Upper lobe of right lung (tissue), 1 donor: Measurements from ENCODE around the gene PDXK. TPM values are rescaled to one million over a fixed set of nuclear protein-coding genes. Genes with fewer than 3 reads are reported as not detected.

Experiments
- ATAC-seq: fragments of 200-7000 bp; cut with Tn5 transposase; one replicate; pipeline ENCODE4 v1.9.1; 2020; ENCODE audit warnings: mild to moderate bottlenecking, moderate library complexity
- DNase-seq: peaks from one replicate; pipeline ENCODE4 v3.0.0-alpha.2; 2020
- H3K27ac ChIP-seq: fragments of 200-600 bp; one replicate; pipeline ENCODE4 v1.8.0; 2022
- H3K27me3 ChIP-seq: fragments of 200-600 bp; one replicate; pipeline ENCODE4 v1.8.0; 2022; ENCODE audit warnings: mild to moderate bottlenecking
- H3K36me3 ChIP-seq: fragments of 200-600 bp; one replicate; pipeline ENCODE4 v1.8.0; 2022
- H3K4me1 ChIP-seq: fragments of 200-600 bp; one replicate; pipeline ENCODE4 v1.8.0; 2022
- H3K4me3 ChIP-seq: fragments of 200-600 bp; one replicate; pipeline ENCODE4 v1.8.0; 2022; ENCODE audit warnings: mild to moderate bottlenecking
- H3K9me3 ChIP-seq: fragments of 200-600 bp; one replicate; pipeline ENCODE4 v1.8.0; 2022
- intact Hi-C: fragments of 100-400 bp; cut with DNase I; formaldehyde crosslinking; loops from one replicate; pipeline ENCODE4 v1.11.0; 2022
- total RNA-seq: library from RNA; stranded (reverse); fragmentation: NEBNext Ultra II Directional; extraction: Animal tissue kit (Norgen Biotek cat#: 25700); gene quantifications from one replicate; pipeline ENCODE4 v1.2.1, GENCODE V29; 2021
- TF ChIP-seq, protein P1 (sequence below): fragments of 200-600 bp; IDR thresholded peaks from one replicate; pipeline ENCODE4 v1.8.0; 2022; ENCODE audit warnings: antibody characterized with exemption
- donor health status: DM: no; HTN: yes; CAD: no; lungs with severe emphysema.

The PDXK gene
- total RNA-seq, 1 donor from 2014 or later = 280 TPM

DNA sequence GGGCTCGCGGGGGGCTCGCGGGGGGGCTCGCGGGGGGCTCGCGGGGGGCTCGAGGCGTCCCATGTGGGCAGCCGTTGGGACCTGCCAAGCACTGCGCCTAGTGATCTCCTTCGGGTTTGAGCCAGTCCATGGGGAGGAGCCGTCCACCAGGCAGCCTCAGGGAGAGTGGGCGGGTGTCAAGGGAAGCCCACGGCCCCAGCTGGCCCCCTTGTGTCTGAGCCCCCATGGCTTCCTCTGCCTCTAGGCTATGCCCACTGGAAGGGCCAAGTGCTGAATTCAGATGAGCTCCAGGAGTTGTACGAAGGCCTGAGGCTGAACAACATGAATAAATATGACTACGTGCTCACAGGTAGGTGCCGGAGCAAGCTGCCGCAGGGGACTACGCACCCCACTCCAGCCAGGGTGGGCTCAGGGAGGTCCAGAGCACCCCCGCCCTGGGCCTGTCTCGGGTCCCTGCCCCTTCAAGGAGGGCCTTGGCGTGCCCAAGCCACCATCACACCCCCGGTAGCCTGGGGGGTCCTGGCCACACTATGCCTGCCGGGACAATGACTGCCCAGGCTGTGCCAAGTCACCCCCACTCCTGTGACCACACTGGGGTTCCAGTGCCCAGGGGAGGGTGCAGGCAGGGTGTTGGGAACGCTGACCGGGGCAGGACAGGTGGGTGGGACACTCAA, 22.6 kb downstream of the PDXK start:
- Histone ChIP-seq H3K27ac (no peak overlapping the region), H3K4me1 (no peaks in the 10 kb centered on the region), H3K36me3 (peaks cover 45% of the 10 kb centered on the region), H3K4me3 (no peak overlapping the region), H3K9me3 (no peaks in the 10 kb centered on the region), H3K27me3 (no peaks in the 10 kb centered on the region)
- intact Hi-C loops = no loop called here
- no peak for DNase-seq
- TF ChIP-seq, protein P1, sequence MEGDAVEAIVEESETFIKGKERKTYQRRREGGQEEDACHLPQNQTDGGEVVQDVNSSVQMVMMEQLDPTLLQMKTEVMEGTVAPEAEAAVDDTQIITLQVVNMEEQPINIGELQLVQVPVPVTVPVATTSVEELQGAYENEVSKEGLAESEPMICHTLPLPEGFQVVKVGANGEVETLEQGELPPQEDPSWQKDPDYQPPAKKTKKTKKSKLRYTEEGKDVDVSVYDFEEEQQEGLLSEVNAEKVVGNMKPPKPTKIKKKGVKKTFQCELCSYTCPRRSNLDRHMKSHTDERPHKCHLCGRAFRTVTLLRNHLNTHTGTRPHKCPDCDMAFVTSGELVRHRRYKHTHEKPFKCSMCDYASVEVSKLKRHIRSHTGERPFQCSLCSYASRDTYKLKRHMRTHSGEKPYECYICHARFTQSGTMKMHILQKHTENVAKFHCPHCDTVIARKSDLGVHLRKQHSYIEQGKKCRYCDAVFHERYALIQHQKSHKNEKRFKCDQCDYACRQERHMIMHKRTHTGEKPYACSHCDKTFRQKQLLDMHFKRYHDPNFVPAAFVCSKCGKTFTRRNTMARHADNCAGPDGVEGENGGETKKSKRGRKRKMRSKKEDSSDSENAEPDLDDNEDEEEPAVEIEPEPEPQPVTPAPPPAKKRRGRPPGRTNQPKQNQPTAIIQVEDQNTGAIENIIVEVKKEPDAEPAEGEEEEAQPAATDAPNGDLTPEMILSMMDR = no peak
- ATAC-seq = no peak

DNA sequence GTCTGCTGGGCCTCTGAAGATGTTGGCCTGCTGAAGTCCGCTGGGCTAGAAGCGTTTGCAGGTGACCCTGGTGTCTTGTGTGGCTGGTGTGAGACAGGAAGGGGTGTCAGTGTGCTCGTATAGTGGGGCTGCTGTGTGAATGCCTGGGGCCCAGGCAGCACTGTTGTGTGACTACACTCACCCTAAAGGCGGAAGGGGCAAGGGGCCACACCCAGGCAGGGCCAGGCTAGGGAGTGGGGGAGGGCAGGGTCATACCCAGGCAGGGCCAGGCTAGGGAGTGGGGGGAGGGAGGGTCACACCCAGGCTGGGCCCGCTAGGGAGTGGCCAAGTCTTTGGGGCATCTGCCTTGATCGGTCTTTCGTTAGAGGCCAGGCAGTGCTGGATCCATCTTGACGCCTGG, 25.0 kb downstream of the PDXK start:
- DNase-seq (no peak), ATAC-seq (peak; percentile 41)
- Histone ChIP-seq H3K4me1 (no peaks in the 10 kb centered on the region), H3K27ac (no peak overlapping the region), H3K9me3 (no peaks in the 10 kb centered on the region), H3K4me3 (no peak overlapping the region), H3K36me3 (peaks cover 58% of the 10 kb centered on the region), H3K27me3 (no peaks in the 10 kb centered on the region)
- intact Hi-C loops = no loop called here
- TF ChIP-seq, protein P1 = no peak

DNA sequence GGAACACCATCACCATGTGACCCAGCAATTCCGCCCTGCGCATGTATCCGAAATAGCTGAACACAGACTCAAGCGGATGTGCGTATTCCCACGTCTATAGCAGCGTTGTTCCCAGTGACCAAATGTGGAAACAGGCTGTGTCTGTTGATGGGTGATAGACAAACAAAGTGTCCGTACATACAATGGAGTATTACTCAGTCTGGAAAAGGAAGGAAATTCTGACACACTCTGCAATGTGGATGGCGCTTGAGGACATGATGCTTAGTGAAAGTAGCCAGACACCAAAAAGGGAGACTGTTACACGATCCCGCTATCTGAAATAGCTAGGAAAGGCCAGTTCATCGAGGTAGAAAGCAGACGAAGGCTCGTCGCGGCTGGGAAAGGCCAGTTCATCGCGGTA, 25.8 kb downstream of the PDXK start:
- H3K36me3 ChIP-seq = peaks cover 66% of the 10 kb centered on the region
- no peak for DNase-seq
- ATAC-seq = no peak

DNA sequence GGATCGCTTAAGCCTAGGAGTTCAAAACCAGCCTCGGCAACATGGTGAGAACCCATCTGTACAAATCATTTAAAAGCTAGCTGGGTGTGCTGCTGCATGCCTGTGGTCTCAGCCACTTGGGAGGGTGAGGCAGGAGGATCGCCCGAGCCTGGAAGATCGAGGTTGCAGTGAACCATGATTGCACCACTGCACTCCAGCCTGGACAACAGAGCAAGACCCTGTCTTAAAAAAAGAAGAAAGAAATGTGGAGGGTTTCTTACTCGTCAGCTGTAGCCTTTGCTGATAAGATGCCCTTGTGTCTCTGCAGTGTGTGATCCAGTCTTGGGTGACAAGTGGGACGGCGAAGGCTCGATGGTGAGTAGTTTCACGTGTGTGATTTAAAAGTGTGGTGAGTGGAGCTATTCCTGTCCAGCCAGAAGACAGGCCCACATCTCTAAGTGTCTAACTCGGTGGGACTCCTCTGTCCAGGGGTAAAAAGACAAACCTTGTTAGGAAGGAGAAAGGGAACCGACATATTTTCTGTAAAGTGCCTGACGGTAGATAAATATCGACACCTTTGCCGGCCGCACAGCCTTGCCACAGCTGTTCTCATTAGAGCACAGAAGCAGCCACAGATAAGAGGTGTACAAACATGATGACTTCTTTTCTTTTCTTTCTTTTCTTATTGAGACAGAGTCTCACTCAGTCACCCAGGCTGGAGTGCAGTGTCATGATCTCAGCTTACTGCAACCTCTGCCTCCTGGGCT, 27.0 kb downstream of the PDXK start:
- H3K27ac ChIP-seq = no peak overlapping the region
- H3K4me1 ChIP-seq = no peaks in the 10 kb centered on the region
- intact Hi-C loops = no loop called here
- DNase-seq (no peak), ATAC-seq (no peak)
- no peaks in the 10 kb centered on the region for H3K27me3 ChIP-seq
- H3K4me3 ChIP-seq = no peak overlapping the region
- peaks cover 72% of the 10 kb centered on the region for H3K36me3 ChIP-seq
- H3K9me3 ChIP-seq = no peaks in the 10 kb centered on the region
- TF ChIP-seq, protein P1 = no peak

More for the DNA sequence above, 25.8 kb downstream of the PDXK start:
- TF ChIP-seq, protein P1 = no peak
- H3K27me3 ChIP-seq = no peaks in the 10 kb centered on the region
- H3K4me3 ChIP-seq = no peak overlapping the region
- intact Hi-C loops = no loop called here
- H3K4me1 ChIP-seq = no peaks in the 10 kb centered on the region
- H3K27ac ChIP-seq = no peak overlapping the region
- H3K9me3 ChIP-seq = no peaks in the 10 kb centered on the region

DNA sequence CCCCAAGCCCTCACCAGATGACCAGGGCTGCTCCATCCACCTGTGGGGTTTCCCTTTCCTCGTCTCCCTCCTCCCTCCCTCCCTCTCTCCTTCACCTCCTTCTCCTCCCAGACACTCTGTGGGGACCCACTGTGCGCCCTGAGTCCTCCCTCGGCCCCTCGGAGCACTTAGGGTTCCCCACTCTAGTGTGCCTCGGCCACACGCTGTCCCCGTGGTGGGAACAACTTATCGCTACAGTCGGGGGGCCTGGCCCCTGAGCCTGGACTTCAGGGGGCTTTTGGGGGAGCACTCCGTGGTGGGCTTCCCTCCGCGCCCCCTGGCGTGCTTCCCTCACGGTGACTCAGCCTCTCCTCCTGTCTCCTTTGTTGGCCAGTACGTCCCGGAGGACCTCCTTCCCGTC, 29.7 kb downstream of the PDXK start:
- H3K9me3 ChIP-seq = no peaks in the 10 kb centered on the region
- DNase-seq (no peak), ATAC-seq (no peak)
- no peak overlapping the region for H3K4me3 ChIP-seq
- intact Hi-C loops = no loop called here
- H3K27ac ChIP-seq = no peak overlapping the region
- H3K27me3 ChIP-seq = no peaks in the 10 kb centered on the region
- TF ChIP-seq, protein P1 = no peak
- no peaks in the 10 kb centered on the region for H3K4me1 ChIP-seq
- H3K36me3 ChIP-seq = peaks cover 89% of the 10 kb centered on the region
